Measurements from ENCODE around the gene MYH14.

Gene MYH14

DNA sequence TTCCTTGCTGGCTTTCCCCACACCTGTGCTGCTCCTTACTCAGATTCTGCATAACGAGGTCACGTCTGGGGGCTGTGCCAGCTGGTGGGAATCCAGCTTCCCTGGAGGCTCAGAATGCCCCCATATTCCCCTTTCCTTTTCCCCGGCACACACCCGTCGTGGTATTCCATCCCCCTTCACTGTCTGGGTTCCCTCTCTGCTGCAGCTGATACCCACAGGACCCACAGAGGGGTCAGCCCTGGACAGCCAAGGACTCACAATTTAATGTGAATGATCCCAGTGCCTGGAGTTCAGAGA lies 4.2 kb upstream of the MYH14 start:
- no peak for DNase-seq (ENCODE audit: low read depth)
- no peak overlapping the region for H3K4me3 ChIP-seq (ENCODE audit: low read depth, low read length)
- TF ChIP-seq, protein P1, sequence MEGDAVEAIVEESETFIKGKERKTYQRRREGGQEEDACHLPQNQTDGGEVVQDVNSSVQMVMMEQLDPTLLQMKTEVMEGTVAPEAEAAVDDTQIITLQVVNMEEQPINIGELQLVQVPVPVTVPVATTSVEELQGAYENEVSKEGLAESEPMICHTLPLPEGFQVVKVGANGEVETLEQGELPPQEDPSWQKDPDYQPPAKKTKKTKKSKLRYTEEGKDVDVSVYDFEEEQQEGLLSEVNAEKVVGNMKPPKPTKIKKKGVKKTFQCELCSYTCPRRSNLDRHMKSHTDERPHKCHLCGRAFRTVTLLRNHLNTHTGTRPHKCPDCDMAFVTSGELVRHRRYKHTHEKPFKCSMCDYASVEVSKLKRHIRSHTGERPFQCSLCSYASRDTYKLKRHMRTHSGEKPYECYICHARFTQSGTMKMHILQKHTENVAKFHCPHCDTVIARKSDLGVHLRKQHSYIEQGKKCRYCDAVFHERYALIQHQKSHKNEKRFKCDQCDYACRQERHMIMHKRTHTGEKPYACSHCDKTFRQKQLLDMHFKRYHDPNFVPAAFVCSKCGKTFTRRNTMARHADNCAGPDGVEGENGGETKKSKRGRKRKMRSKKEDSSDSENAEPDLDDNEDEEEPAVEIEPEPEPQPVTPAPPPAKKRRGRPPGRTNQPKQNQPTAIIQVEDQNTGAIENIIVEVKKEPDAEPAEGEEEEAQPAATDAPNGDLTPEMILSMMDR (IDR thresholded peaks at IDR 0.05; ENCODE audit: control insufficient read depth, extremely low read depth, insufficient read depth): no peak

- TF ChIP-seq, protein P1 (IDR thresholded peaks at IDR 0.05; ENCODE audit: control insufficient read depth, extremely low read depth, insufficient read depth): no peak
- H3K4me3 ChIP-seq (ENCODE audit: low read depth, low read length): no peak overlapping the region
- no peak for DNase-seq (ENCODE audit: low read depth)
Observed at GRCh38 chr19:50202386-50202785, 1.0 kb upstream of the MYH14 start.

GRCh38 chr19:50202962-50203280 lies 501 bp upstream of the MYH14 start:
- no peak overlapping the region for H3K4me3 ChIP-seq (ENCODE audit: low read depth, low read length)
- DNase-seq (ENCODE audit: low read depth): no peak
- TF ChIP-seq, protein P1 (IDR thresholded peaks at IDR 0.05; ENCODE audit: control insufficient read depth, extremely low read depth, insufficient read depth): no peak

GRCh38 chr19:50204081-50204428 lies 633 bp downstream of the MYH14 start:
- peak overlapping the region; percentile 61 for H3K4me3 ChIP-seq (ENCODE audit: low read depth, low read length)
- DNase-seq (ENCODE audit: low read depth): no peak
- TF ChIP-seq, protein P1 (IDR thresholded peaks at IDR 0.05; ENCODE audit: control insufficient read depth, extremely low read depth, insufficient read depth): no peak

- H3K4me3 ChIP-seq (ENCODE audit: low read depth, low read length): peak overlapping the region; percentile 57
- TF ChIP-seq, protein P1 (IDR thresholded peaks at IDR 0.05; ENCODE audit: control insufficient read depth, extremely low read depth, insufficient read depth): no peak
- DNase-seq (ENCODE audit: low read depth): peak; percentile 4
Observed at GRCh38 chr19:50204811-50205675, 1.6 kb downstream of the MYH14 start.

- TF ChIP-seq, protein P1 (IDR thresholded peaks at IDR 0.05; ENCODE audit: control insufficient read depth, extremely low read depth, insufficient read depth): no peak
- H3K4me3 ChIP-seq (ENCODE audit: low read depth, low read length): peak overlapping the region; percentile 57
- peak; percentile 23 for DNase-seq (ENCODE audit: low read depth)
Observed at GRCh38 chr19:50205681-50206138, 2.3 kb downstream of the MYH14 start.

GRCh38 chr19:50206191-50206590 lies 2.8 kb downstream of the MYH14 start:
- TF ChIP-seq, protein P1 (IDR thresholded peaks at IDR 0.05; ENCODE audit: control insufficient read depth, extremely low read depth, insufficient read depth): no peak
- no peak for DNase-seq (ENCODE audit: low read depth)
- no peak overlapping the region for H3K4me3 ChIP-seq (ENCODE audit: low read depth, low read length)
